ENCODE data around the gene PSME2. TPM values are rescaled to one million over a fixed set of nuclear protein-coding genes. Genes with fewer than 3 reads are reported as not detected.

PSME2 gene
- total RNA-seq, 2 donors from 2014 or later, result 24.6 to 28.8 TPM

DNA sequence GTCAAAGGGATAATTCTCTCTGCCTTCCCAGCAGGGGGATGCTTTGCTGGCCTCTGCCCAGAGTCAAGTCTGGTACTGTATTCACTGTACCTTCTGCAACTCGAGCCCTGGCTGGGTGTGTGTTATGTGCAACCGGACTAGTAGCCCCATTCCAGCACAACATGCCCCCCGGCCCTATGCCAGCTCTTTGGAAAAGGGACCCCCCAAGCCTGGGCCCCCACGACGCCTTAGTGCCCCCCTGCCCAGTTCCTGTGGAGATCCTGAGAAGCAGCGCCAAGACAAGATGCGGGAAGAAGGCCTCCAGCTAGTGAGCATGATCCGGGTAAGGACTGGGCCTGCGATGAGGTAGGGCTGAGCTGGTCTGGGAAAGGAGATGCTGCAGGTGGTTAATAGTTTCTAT lies 4.2 kb upstream of the PSME2 start:
- Histone ChIP-seq H3K36me3 (peaks cover 40% of the 10 kb centered on the region), H3K4me1 (ENCODE audit: control insufficient read depth in 1 of 2, low read depth in 2 of 2) (peaks cover 11 to 23% of the 10 kb centered on the region in 2 donors), H3K27me3 (replicated peaks; ENCODE audit: insufficient read depth) (no peaks in the 10 kb centered on the region), H3K27ac (no peak overlapping the region), H3K4me3 (no peak overlapping the region), H3K9me3 (no peaks in the 10 kb centered on the region)
- TF ChIP-seq, protein P1, sequence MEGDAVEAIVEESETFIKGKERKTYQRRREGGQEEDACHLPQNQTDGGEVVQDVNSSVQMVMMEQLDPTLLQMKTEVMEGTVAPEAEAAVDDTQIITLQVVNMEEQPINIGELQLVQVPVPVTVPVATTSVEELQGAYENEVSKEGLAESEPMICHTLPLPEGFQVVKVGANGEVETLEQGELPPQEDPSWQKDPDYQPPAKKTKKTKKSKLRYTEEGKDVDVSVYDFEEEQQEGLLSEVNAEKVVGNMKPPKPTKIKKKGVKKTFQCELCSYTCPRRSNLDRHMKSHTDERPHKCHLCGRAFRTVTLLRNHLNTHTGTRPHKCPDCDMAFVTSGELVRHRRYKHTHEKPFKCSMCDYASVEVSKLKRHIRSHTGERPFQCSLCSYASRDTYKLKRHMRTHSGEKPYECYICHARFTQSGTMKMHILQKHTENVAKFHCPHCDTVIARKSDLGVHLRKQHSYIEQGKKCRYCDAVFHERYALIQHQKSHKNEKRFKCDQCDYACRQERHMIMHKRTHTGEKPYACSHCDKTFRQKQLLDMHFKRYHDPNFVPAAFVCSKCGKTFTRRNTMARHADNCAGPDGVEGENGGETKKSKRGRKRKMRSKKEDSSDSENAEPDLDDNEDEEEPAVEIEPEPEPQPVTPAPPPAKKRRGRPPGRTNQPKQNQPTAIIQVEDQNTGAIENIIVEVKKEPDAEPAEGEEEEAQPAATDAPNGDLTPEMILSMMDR (IDR thresholded peaks at IDR 0.05), result no peak
- ATAC-seq (ENCODE audit: insufficient number of reproducible peaks, low FRiP score, low read depth) (no peak), DNase-seq (ENCODE audit: low spot score) (no peak)

DNA sequence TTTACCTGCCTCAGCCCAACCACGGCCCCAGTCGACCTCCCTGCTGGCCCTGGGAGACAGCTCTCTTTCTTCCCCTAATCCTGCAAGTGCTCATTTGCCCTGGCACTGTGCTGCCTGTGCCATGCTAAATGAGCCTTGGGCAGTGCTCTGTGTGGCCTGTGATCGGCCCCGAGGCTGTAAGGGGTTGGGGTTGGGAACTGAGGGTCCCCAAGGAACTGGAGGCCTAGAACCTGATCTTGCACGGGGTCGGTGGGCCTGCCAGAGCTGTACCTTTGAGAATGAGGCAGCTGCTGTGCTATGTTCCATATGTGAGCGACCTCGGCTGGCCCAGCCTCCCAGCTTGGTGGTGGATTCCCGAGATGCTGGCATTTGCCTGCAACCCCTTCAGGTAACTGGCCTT lies 3.7 kb upstream of the PSME2 start:
- DNase-seq (ENCODE audit: low spot score), result no peak
- ATAC-seq (ENCODE audit: insufficient number of reproducible peaks, low FRiP score, low read depth), result no peak
- no peaks in the 10 kb centered on the region for H3K27me3 ChIP-seq (replicated peaks; ENCODE audit: insufficient read depth)
- peaks cover 13 to 28% of the 10 kb centered on the region in 2 donors for H3K4me1 ChIP-seq (ENCODE audit: control insufficient read depth in 1 of 2, low read depth in 2 of 2)
- H3K4me3 ChIP-seq, result no peak overlapping the region
- H3K27ac ChIP-seq, result no peak overlapping the region
- H3K36me3 ChIP-seq, result peaks cover 35% of the 10 kb centered on the region
- TF ChIP-seq, protein P1 (IDR thresholded peaks at IDR 0.05), result no peak
- H3K9me3 ChIP-seq, result no peaks in the 10 kb centered on the region

DNA sequence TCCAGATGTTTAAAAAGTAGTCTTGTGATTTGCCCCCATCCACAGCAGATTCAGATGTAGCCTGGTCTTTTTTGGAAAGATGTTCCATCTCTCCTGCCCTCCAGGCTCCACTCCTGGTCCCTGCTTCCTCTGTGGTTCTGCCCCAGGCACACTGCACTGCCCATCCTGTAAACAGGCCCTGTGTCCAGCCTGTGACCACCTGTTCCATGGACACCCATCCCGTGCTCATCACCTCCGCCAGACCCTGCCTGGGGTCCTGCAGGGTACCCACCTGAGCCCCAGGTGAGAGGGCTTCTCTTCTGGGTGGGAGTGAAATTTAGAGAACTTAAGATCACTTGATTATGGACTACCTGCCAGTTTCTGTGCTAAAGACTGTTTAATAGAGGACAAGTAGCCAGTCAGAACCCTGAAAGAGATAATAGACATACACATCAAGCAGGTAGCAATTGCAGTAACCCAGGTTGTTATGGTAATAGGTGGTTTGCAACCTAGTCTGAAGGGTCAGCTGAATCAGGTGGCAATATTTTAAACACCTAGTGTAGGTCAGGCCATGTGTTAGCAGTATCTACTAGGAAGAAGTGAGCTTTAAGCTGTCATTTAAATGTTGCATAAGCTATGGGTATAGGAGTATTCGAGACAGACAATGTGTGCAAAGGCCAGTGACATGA lies 3.0 kb upstream of the PSME2 start:
- H3K4me1 ChIP-seq (ENCODE audit: control insufficient read depth in 1 of 2, low read depth in 2 of 2), result peaks cover 13 to 30% of the 10 kb centered on the region in 2 donors
- TF ChIP-seq, protein P1 (IDR thresholded peaks at IDR 0.05), result no peak
- H3K9me3 ChIP-seq, result no peaks in the 10 kb centered on the region
- ATAC-seq (ENCODE audit: insufficient number of reproducible peaks, low FRiP score, low read depth) (no peak), DNase-seq (ENCODE audit: low spot score) (no peak)
- H3K27ac ChIP-seq, result no peak overlapping the region
- H3K36me3 ChIP-seq, result peaks cover 30% of the 10 kb centered on the region
- H3K4me3 ChIP-seq, result no peak overlapping the region
- no peaks in the 10 kb centered on the region for H3K27me3 ChIP-seq (replicated peaks; ENCODE audit: insufficient read depth)

DNA sequence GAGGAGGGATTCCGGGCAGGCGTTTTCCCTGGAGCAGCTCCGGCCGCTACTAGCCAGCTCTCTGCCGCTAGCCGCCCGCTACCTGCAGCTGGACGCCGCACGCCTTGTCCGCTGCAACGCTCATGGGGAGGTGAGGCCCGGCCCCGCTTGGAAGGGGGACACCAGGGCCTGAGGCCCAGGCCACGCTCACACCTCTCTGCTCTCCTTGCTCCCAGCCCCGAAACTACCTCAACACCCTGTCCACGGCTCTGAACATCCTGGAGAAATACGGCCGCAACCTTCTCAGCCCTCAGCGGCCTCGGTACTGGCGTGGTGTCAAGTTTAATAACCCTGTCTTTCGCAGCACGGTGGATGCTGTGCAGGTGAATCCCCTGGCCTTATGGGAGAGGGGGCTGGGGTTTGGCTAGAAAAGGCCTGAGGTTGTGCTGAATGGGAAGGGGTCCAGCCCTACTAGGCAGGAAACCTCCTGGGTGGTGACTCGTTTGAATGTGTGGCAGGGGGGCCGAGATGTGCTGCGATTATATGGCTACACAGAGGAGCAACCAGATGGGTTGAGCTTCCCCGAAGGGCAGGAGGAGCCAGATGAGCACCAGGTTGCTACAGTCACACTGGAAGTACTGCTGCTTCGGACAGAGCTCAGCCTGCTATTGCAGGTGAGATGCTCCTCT lies 1.5 kb upstream of the PSME2 start:
- Histone ChIP-seq H3K4me1 (ENCODE audit: control insufficient read depth in 1 of 2, low read depth in 2 of 2) (peaks cover 13 to 30% of the 10 kb centered on the region in 2 donors), H3K27ac (peak overlapping the region; percentile 87 to 88), H3K36me3 (peaks cover 26% of the 10 kb centered on the region), H3K27me3 (replicated peaks; ENCODE audit: insufficient read depth) (no peaks in the 10 kb centered on the region), H3K9me3 (no peaks in the 10 kb centered on the region), H3K4me3 (peak overlapping the region; percentile 92)
- TF ChIP-seq, protein P1 (IDR thresholded peaks at IDR 0.05), result no peak
- ATAC-seq (ENCODE audit: insufficient number of reproducible peaks, low FRiP score, low read depth) (no peak), DNase-seq (ENCODE audit: low spot score) (no peak)

DNA sequence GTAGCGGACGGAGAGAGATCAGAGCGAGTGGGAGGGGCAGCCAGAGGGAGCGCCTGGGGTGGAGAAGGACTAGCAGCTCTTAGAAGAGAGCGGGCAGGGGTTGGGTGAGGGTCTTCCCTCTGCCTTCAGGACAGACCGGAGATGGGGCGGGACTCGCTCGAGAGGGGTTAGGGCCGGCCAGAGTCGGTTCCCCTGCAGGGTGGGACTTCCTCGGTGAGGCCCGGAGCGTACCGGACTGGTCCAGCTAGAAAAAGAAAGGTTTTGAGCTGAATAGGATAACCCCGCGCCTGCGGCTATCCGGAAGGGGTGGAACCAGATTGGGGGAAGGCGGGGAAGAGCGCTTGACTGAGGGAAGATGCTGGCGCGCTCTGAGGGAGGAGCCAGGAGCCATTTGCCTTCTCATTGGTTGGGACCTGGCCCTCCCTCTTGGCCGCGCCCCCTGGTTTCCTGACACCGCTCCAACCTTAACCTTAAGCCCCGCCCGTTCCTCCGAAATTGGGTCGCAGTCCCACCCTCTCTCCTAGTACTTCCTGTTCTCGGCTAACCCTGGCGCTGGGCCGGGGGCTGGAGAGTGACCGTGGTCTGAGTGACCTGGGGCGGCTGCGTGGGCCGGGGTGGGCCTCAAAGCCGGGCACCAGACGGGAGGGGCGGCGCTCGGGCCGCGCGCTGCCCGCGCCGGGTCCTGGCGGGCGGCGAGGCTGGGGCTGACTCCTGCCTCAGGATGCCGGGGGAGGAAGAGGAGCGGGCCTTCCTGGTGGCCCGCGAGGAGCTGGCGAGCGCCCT lies 759 bp upstream of the PSME2 start, which contains the start of gene RNF31:
Gene RNF31, plus strand, starts transcription at position 521 of the 783 bp plus-strand sequence. Its CDS starts 201 bp downstream, at position 722.
- peak within 1 kb of the TSS; percentile 92 for H3K4me3 ChIP-seq
- peaks cover 26% of the 10 kb centered on the region for H3K36me3 ChIP-seq
- TF ChIP-seq, protein P1 (IDR thresholded peaks at IDR 0.05), result no peak
- H3K4me1 ChIP-seq (ENCODE audit: control insufficient read depth in 1 of 2, low read depth in 2 of 2), result peaks cover 14 to 33% of the 10 kb centered on the region in 2 donors
- no peaks in the 10 kb centered on the region for H3K9me3 ChIP-seq
- DNase-seq (ENCODE audit: low spot score) (peak; percentile 96), ATAC-seq (ENCODE audit: insufficient number of reproducible peaks, low FRiP score, low read depth) (peak; percentile 91)
- no peaks in the 10 kb centered on the region for H3K27me3 ChIP-seq (replicated peaks; ENCODE audit: insufficient read depth)
- peak within 1 kb of the TSS; percentile 87 to 88 for H3K27ac ChIP-seq

All from thoracic aorta (tissue), 2 donors.